Suppressor macrophage treated with lipopolysaccharide for 4 hours (primary cell): ENCODE results near the gene ABLIM1.

Experiments used
- DNase-seq: peaks from one replicate; pipeline ENCODE4 v3.0.0-alpha.2; 2020

Gene ABLIM1

DNA sequence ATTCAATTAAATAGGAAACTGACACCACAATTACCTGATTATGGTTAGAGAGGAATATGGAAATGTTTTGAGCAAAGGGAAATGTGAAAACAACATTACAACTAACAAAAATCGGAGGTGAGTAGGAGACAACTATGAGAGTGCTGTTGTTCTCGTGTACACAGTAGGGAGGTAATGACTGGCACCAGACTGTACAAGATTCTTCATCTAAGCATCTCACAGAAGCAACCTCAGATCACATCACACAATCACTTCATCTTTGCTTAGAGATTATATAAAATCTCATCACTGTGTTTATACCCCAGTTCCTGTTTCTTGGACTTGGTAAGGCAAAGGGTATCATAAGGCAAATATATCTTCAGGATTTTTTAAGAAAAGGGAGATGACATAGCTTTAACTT is 14.9 kb downstream of the ABLIM1 start:
- no peak for DNase-seq

GRCh38 chr10:114642729-114643128 is 15.3 kb downstream of the ABLIM1 start:
- DNase-seq: no peak

DNA sequence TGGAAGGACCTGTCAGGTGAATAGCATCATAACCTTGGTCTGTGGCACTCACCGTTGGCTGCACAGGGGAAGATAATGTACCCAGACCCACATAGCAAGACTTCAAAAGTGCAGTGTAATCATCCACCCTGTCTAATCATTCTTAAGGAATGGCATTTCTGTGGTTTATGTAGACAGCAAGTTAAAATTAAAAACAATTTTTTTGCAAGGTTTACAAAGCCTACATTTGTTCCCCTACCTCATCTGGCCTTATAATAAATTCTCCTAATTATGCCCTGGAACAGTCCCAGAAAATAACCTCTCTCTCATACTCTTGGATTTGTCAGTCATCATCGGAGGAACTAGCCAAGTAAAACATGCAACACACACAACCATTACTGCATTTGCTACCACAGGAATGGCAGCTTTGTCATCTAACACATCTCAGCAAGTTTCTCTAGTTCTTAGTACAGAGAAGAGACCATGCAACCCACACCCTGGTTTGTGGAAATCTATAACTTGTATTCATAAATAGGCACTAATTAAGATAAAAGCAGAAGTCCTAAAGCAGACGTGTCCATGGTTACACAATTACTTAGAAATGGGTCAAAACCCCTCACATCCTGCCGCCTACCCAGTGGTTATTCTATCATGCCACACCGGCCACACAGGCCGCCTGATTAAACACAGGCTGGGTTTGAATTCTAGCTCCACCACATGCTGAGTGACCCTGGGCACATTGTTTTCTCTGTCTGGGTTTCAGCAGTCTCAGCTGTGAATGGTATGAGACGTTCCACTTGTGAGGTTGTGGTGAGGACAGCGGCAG is 19.1 kb downstream of the ABLIM1 start:
- DNase-seq: peak; percentile 50

- DNase-seq: no peak
Observed at GRCh38 chr10:114635797-114636550, 22.1 kb downstream of the ABLIM1 start.

DNA sequence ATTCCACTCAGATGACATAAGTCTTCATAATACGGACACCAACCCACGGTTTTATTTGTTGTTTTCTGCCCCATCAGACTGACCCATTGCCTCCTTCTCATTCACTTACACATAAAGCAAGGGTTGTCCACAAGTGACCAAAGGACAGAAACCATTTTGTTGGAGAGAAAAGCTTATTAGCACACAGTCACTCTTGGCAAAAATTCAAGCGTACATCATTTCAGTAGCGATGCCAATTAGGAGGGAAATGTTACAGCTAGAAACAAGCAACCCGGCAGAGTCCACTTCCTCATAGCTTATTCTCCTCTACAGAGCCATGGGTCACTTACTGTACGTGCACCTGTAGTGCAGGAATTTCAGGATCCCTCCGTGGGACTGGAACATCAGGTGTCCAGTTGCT is 23.0 kb downstream of the ABLIM1 start:
- DNase-seq: peak; percentile 16

DNA sequence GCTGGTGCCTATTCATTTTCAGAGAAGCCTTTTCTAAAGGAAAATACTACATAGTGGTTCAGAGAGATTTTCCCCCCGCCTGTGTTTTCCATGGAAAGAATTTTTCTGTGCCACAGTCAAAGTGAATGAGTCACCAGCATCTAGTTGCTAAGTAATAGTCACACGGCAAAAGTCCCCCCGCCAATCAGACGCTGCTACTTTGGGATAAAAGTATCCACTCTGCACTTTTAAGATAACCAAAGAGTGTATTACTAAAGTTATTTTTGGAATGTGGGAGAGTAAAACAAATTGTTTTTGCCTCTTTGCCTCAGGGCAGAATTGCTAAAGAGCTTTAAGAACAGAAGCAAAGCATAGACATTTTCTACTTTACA is 23.5 kb downstream of the ABLIM1 start:
- peak; percentile 45 for DNase-seq

- peak; percentile 72 for DNase-seq
Observed at GRCh38 chr10:114632869-114633715, 25.0 kb downstream of the ABLIM1 start.

DNA sequence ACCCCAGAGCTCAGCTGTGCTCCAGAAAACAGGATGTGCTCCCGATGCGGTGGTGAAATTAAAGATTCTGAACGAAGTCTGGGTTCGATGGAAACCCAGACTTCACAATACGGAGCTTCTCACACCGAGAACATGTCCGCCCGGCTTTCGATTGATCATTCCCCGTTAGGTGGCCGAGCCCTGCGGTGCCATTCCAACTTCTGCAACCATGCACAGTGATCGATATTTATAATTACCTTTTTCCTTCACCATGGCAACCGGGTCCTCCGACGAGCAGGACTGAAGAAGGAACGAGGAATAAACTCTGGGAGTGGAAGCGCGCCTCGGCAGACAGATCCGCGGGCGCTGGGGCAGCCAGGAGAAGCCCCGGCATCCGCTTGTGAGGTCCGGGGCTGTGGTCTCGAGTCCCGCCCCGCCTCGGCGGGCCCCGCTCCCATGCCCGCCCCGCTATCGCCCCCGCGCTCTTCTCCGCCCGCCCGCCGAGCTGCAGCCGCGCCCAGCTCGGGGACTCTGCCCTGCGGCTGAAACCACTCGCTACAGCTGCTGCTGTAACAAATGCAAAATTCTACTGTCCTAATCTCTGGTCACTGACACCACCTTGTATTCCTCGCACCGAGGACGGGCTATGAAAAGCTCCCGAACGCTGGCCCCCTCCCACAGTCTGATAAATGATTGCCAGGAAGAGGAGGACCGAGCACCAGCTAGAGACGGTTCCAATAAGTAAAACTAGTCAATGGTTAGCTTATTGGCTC is 26.2 kb downstream of the ABLIM1 start:
- DNase-seq: peak; percentile 29

DNA sequence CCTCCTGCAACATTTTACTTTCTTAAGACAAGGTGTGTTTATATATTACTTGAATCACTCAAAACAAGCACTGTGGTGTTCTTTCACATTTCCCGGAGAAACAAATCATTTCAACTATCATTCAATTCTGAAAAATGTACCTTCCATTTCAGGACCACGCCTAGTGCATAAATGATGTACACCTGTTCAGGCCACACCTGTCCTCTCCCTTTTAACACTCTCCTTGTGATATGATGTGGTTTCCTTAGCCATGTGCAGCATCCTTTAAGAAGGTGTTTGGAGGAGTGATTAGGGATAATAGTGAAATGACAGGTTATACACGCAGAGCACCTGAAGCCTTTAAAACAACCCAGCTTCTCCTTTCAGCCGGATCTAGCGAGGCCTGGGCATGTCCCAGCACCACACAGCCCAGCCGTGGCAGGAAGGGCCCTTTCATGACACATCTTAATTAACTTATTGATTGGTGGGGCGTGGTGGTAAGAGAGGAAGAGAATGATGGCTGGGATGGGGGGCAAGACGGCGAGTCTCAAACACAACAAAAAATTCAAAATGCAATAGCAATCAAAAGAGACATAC is 26.9 kb downstream of the ABLIM1 start:
- no peak for DNase-seq

DNA sequence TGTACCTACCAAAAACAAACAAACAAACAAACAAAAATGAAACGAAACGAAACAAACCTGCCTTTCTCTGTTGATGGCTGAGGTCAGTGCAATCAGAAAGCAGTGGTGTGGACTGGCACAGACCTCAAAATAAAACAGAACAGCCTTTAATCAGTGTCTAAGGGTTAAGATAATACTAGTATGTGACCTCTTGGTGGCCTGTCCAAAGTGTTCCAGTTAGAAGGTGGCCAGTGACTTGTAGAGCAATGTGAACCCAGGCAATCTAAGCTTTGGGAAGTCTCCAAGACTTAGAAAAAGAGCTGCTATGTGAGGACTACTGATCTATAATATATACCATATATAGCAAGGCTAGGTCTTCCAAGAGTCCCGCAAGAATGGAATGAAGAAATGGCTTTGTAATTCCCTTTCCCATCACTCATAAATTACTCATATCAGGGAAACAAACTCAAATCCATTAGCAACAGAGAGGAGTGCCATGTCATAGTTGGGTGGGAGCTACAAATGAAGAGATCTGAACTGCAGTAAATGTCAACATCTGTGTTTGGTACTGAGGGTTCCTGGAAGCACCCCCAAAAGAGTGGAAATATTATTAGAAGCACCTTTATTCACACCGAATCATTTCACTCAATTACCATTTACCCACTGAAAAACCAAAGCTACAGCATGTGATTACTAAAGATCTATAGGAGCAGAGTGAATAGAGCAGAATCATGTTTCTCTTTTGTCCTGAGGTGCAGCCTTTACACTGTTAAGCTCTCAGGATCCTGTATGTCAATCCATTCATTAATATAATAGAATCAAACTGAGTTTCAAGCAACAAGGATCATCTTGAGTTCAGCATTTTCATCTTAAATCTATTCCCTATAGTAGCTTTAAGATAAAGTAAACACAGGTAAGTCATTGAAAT is 28.0 kb downstream of the ABLIM1 start:
- no peak for DNase-seq

DNA sequence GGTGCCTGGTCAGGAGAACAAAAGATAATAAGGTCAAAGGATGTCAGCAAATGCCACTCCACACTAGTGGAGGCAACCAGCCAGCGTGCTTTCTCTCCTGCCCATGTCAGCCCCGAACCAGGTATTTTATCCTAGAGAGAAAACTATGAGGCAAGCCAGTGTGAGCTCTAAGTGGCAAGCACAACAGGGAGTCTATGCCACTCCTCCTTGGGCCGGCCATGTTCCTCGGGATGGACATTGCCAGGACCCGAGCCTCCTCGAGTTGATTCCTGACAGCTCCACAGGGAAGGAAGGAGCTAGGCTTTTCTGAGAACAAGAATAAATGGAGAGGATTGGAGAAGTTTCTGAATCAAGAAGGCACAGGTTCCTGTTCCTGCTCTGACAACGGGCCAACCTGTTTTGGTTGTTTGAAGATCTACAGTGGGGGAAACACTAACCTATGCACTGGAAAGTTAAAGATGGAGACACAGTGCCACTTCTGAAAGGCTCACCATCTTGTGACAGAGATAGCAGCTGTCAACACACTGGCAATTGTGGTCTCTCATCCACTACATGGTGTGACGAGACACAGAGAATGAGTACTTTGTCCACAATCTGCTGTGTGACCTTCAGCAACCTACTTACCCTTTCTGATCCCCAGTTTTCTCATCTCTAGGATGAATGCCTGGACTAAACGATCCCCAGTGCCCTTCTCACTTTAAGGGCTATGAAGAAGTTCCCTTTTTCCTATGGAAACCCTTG is 28.8 kb downstream of the ABLIM1 start:
- DNase-seq: no peak

GRCh38 chr10:114628106-114628505 is 30.0 kb downstream of the ABLIM1 start:
- no peak for DNase-seq

DNA sequence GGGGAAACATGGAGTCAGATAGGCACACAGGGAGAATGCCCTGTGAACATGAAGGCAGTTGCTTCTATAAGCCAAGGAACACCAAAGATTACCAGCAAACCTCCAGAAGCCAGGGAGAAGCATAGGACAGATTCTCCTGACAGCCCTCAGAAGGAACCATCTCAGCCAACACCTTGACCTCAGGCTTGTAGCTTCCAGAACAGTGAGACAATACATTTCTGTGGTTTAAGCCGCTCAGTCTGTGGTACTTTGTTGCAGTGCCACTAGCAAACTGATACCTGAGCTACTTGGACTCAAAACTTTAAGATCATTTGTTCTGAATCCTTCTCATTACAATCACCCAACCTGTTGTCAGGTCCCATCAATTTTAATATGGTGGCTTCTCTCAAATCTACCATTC is 31.2 kb downstream of the ABLIM1 start:
- no peak for DNase-seq

GRCh38 chr10:114624951-114625780 is 32.9 kb downstream of the ABLIM1 start:
- DNase-seq: no peak

DNA sequence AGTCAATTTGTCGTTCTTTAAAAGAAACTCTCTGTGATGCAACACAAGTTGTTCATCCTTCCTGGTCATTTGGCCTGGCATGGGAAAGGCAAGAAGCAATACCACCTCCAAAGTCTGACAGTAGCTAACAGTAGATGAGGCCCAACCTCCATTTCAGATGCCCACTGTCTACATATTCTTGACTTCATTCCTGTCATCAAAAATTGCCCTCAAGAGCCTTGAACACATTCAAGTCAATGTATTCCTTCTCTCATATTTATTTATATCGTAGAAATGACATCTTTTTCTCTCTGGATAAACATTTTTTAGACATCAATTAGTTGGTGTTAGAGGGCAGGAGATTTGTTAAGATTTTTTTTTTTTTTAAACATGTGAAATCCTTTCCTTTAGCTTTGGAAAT is 33.7 kb downstream of the ABLIM1 start:
- DNase-seq: no peak

GRCh38 chr10:114623661-114624294 is 34.3 kb downstream of the ABLIM1 start:
- DNase-seq: no peak

GRCh38 chr10:114623155-114623554 is 34.9 kb downstream of the ABLIM1 start:
- no peak for DNase-seq

- DNase-seq: no peak
Observed at GRCh38 chr10:114618722-114619121, 39.4 kb downstream of the ABLIM1 start.

GRCh38 chr10:114616516-114616915 is 41.6 kb downstream of the ABLIM1 start:
- DNase-seq: no peak
